ENCODE measurements around the gene BCAP31. TPM values are rescaled to one million over a fixed set of nuclear protein-coding genes. Genes with fewer than 3 reads are reported as not detected.

Gene BCAP31
- total and polyA plus RNA-seq, 2 of the 13 experiments (the other 11 are each of a cell fraction or from before 2014, with no cell fraction given): 139 to 178 TPM

DNA sequence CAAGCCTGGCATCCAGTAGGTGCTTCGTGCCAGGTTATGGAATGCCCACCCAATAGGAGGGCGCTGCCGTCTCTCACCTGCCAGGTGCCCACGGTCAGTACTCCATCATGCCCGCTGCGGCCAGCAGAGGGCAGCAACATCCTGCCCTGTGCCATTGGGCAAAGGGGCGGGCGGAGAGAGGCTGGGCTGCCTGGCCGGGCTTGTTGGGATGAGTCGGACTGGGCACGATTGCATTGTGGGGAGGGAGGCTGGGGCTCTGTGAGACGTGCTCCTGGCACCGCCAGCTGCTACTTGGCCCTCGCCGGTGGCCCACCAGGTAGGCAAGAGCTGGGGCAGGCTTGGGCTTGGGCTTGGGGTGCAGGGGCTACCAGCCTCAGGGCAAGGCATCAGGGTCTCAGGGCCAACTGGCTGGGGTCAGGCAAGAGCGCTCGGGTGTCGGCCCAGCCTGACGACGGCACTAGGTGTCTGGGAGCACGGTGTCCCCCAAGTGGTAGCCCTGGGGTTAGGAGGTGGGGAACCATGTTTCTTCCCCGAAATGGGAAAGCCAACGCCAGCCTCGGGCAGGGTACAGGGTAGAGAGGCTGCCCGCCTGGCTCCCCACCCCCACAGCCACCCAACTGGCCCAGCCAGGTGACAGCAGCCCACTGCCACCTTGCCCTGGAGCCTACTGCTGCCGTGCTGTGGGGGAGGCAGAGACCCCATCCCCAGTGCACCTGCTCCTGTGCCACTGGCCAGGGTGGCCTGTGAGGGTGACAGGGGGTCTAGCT is 40.0 kb upstream of the BCAP31 start, which contains the start of gene PLXNB3 (continued):
- TF ChIP-seq, protein P1, sequence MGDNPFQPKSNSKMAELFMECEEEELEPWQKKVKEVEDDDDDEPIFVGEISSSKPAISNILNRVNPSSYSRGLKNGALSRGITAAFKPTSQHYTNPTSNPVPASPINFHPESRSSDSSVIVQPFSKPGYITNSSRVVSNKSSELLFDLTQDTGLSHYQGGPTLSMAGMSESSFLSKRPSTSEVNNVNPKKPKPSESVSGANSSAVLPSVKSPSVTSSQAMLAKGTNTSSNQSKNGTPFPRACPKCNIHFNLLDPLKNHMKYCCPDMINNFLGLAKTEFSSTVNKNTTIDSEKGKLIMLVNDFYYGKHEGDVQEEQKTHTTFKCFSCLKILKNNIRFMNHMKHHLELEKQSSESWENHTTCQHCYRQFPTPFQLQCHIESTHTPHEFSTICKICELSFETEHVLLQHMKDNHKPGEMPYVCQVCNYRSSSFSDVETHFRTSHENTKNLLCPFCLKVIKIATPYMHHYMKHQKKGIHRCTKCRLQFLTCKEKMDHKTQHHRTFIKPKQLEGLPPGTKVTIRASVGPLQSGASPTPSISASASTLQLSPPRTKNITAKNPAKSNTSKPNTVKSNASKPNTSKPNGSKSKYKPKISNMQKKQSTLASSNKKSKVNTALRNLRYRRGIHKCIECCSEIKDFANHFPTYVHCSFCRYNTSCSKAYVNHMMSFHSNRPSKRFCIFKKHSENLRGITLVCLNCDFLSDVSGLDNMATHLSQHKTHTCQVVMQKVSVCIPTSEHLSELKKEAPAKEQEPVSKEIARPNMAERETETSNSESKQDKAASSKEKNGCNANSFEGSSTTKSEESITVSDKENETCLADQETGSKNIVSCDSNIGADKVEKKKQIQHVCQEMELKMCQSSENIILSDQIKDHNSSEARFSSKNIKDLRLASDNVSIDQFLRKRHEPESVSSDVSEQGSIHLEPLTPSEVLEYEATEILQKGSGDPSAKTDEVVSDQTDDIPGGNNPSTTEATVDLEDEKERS (CRISPR knock-in tag; IDR thresholded peaks at IDR 0.05): no peak
- TF ChIP-seq, protein P2, sequence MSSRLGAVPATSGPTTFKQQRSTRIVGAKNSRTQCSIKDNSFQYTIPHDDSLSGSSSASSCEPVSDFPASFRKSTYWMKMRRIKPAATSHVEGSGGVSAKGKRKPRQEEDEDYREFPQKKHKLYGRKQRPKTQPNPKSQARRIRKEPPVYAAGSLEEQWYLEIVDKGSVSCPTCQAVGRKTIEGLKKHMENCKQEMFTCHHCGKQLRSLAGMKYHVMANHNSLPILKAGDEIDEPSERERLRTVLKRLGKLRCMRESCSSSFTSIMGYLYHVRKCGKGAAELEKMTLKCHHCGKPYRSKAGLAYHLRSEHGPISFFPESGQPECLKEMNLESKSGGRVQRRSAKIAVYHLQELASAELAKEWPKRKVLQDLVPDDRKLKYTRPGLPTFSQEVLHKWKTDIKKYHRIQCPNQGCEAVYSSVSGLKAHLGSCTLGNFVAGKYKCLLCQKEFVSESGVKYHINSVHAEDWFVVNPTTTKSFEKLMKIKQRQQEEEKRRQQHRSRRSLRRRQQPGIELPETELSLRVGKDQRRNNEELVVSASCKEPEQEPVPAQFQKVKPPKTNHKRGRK (CRISPR knock-in tag; IDR thresholded peaks at IDR 0.05): no peak
- TF ChIP-seq ISL2 (CRISPR knock-in tag; IDR thresholded peaks at IDR 0.05) (no peak), SRSF9 (IDR thresholded peaks at IDR 0.05; ENCODE audit: borderline replicate concordance, insufficient read depth, low read depth, low read length, poor library complexity, severe bottlenecking) (no peak), HES4 (CRISPR knock-in tag; IDR thresholded peaks at IDR 0.05; ENCODE audit: borderline replicate concordance) (no peak), ZNF230 (CRISPR knock-in tag; IDR thresholded peaks at IDR 0.05) (no peak), ZNF34 (CRISPR knock-in tag; IDR thresholded peaks at IDR 0.05; ENCODE audit: borderline replicate concordance) (no peak), ZNF263 (CRISPR knock-in tag; IDR thresholded peaks at IDR 0.05) (peak; percentile 52), ZNF292 (CRISPR knock-in tag; IDR thresholded peaks at IDR 0.05; ENCODE audit: borderline replicate concordance, low read depth) (no peak), THAP11 (CRISPR knock-in tag; IDR thresholded peaks at IDR 0.05) (no peak), CENPT (CRISPR knock-in tag; IDR thresholded peaks at IDR 0.05; ENCODE audit: low read depth) (no peak), XRCC5 (optimal IDR thresholded peaks at IDR 0.05; ENCODE audit: low read length) (peak; percentile 73), ELF3 (CRISPR knock-in tag; IDR thresholded peaks at IDR 0.05) (no peak), SAP130 (CRISPR knock-in tag; IDR thresholded peaks at IDR 0.05; ENCODE audit: low read depth) (peak; percentile 58), POGZ (CRISPR knock-in tag; IDR thresholded peaks at IDR 0.05) (no peak), KMT2B (CRISPR knock-in tag; IDR thresholded peaks at IDR 0.05) (no peak)
- TF ChIP-seq, protein P3, sequence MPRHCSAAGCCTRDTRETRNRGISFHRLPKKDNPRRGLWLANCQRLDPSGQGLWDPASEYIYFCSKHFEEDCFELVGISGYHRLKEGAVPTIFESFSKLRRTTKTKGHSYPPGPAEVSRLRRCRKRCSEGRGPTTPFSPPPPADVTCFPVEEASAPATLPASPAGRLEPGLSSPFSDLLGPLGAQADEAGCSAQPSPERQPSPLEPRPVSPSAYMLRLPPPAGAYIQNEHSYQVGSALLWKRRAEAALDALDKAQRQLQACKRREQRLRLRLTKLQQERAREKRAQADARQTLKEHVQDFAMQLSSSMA (CRISPR knock-in tag; IDR thresholded peaks at IDR 0.05): no peak
- TF ChIP-seq, protein P4, sequence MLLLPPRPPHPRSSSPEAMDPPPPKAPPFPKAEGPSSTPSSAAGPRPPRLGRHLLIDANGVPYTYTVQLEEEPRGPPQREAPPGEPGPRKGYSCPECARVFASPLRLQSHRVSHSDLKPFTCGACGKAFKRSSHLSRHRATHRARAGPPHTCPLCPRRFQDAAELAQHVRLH (CRISPR knock-in tag; IDR thresholded peaks at IDR 0.05; ENCODE audit: borderline replicate concordance, low read depth): 0 out of 2 replicates have a peak, but pooled peaks have one; percentile 28
- TF ChIP-seq, protein P5, sequence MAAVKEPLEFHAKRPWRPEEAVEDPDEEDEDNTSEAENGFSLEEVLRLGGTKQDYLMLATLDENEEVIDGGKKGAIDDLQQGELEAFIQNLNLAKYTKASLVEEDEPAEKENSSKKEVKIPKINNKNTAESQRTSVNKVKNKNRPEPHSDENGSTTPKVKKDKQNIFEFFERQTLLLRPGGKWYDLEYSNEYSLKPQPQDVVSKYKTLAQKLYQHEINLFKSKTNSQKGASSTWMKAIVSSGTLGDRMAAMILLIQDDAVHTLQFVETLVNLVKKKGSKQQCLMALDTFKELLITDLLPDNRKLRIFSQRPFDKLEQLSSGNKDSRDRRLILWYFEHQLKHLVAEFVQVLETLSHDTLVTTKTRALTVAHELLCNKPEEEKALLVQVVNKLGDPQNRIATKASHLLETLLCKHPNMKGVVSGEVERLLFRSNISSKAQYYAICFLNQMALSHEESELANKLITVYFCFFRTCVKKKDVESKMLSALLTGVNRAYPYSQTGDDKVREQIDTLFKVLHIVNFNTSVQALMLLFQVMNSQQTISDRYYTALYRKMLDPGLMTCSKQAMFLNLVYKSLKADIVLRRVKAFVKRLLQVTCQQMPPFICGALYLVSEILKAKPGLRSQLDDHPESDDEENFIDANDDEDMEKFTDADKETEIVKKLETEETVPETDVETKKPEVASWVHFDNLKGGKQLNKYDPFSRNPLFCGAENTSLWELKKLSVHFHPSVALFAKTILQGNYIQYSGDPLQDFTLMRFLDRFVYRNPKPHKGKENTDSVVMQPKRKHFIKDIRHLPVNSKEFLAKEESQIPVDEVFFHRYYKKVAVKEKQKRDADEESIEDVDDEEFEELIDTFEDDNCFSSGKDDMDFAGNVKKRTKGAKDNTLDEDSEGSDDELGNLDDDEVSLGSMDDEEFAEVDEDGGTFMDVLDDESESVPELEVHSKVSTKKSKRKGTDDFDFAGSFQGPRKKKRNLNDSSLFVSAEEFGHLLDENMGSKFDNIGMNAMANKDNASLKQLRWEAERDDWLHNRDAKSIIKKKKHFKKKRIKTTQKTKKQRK (IDR thresholded peaks at IDR 0.05; ENCODE audit: low read length): no peak
- TF ChIP-seq, protein P6, sequence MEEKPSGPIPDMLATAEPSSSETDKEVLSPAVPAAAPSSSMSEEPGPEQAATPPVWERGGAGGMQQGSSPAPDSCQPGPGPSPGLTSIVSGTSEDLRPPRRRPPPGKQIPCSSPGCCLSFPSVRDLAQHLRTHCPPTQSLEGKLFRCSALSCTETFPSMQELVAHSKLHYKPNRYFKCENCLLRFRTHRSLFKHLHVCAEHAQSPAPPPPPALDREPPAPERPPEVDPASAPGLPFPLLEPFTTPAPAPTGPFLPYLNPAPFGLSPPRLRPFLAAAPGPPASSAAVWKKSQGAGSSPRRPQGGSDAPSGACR (CRISPR knock-in tag; IDR thresholded peaks at IDR 0.05): no peak

All from HepG2 (cell line).